HEK293T (cell line): ENCODE data around the gene AGA.

ENCODE experiments used
- ARNT ChIP-seq: fragments of 450-650 bp; IDR thresholded peaks from 2 replicates; pipeline ENCODE4 v1.6.1; 2017; ENCODE audit warnings: mild to moderate bottlenecking
- BHLHE40 ChIP-seq: fragments of 450-650 bp; IDR thresholded peaks from 2 replicates; pipeline ENCODE4 v1.6.1; 2016; ENCODE audit warnings: mild to moderate bottlenecking, moderate library complexity, borderline replicate concordance
- ELF4 ChIP-seq: fragments of 450-650 bp; IDR thresholded peaks from 2 replicates; pipeline ENCODE4 v1.6.1; 2017; ENCODE audit warnings: antibody characterized with exemption
- FOXK2 ChIP-seq: fragments of 450-650 bp; IDR thresholded peaks from 2 replicates; pipeline ENCODE4 v1.6.1; 2016; ENCODE audit warnings: mild to moderate bottlenecking
- FOXM1 ChIP-seq: fragments of 450-650 bp; IDR thresholded peaks from 2 replicates; pipeline ENCODE4 v1.6.1; 2017; ENCODE audit warnings: mild to moderate bottlenecking, borderline replicate concordance
- NFRKB ChIP-seq: fragments of 450-650 bp; IDR thresholded peaks from 2 replicates; pipeline ENCODE4 v1.6.1; 2016; ENCODE audit warnings: mild to moderate bottlenecking, moderate library complexity
- SP1 ChIP-seq: fragments of 450-650 bp; IDR thresholded peaks from 2 replicates; pipeline ENCODE4 v1.6.1; 2017

DNA sequence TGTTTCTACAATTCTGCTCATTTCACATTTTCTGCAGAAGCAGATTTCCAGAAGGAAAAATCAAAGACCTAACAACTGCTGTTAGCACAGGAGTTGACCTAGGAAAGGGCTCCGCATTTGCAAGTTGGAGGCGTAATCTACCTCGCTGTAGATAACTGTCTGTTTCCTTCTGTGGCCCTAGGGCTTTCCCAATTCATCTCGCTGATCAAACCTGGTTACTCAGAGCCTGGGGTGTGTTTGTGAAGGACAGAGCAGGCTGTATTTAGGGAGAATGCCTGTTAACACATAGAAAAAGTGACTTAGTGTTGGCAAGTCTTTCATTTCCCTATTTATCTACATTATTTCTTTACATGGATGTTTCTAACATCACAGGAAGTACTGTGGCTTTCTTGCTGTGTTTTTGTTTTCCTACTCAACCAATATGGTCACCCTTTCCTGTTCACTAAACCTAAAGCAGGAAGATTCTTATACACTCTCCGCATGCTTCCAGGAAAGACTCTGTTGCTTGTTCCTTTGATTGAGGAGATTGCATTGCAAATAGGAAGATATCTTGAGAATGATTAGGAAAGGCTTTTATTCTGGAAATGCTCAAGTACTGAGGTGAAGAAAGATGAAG lies 40.5 kb downstream of the AGA start:
- no peak for TF ChIP-seq SP1
- no peak for TF ChIP-seq BHLHE40
- TF ChIP-seq ELF4: no peak
- no peak for TF ChIP-seq NFRKB
- TF ChIP-seq ARNT: no peak
- no peak for TF ChIP-seq FOXM1
- TF ChIP-seq FOXK2: no peak
